Neural crest cell (in vitro differentiated cells): ENCODE data around the gene FAF1. TPM values are rescaled to one million over a fixed set of nuclear protein-coding genes. Genes with fewer than 3 reads are reported as not detected.
"Not testable (repeated sequence)": the region's sequence is repeated elsewhere in the genome, so short reads cannot be mapped to it uniquely, and the experiment has no call there.

Source experiments
- DNase-seq: peaks from one replicate; pipeline ENCODE4 v3.0.0; 2021; ENCODE audit warnings: low read depth, mixed read lengths, low spot score
- H3K27ac Mint-ChIP-seq: one replicate; pipeline ENCODE4 v1.8.0; 2021; ENCODE audit warnings: mild to moderate bottlenecking, mixed read lengths; ENCODE audit not compliant: unreplicated experiment
- H3K27me3 Mint-ChIP-seq: 2 replicates; pipeline ENCODE4 v1.8.0; 2021; ENCODE audit warnings: low read depth, mild to moderate bottlenecking, mixed read lengths
- H3K36me3 Mint-ChIP-seq: 2 replicates; pipeline ENCODE4 v1.8.0; 2021; ENCODE audit warnings: low read depth, mild to moderate bottlenecking, mixed read lengths
- H3K4me1 Mint-ChIP-seq: 2 replicates; pipeline ENCODE4 v1.8.0; 2021; ENCODE audit warnings: mixed read lengths
- H3K4me3 Mint-ChIP-seq: one replicate; pipeline ENCODE4 v1.8.0; 2021; ENCODE audit warnings: mild to moderate bottlenecking, mixed read lengths
- H3K9me3 Mint-ChIP-seq: 2 replicates; pipeline ENCODE4 v1.8.0; 2021; ENCODE audit warnings: mixed read lengths
- total RNA-seq: library from RNA; stranded (reverse); gene quantifications from 2 replicates; pipeline ENCODE4 v1.2.1, GENCODE V29; 2021
- TF ChIP-seq, protein P1 (sequence below): fragments of 200-600 bp; sonication (generic); conservative IDR thresholded peaks from 2 replicates; pipeline ENCODE4 v1.5.0; 2021; ENCODE audit warnings: antibody characterized with exemption, mild to moderate bottlenecking

The FAF1 gene
- total RNA-seq, 1 donor from 2014 or later, result 73.0 TPM

DNA sequence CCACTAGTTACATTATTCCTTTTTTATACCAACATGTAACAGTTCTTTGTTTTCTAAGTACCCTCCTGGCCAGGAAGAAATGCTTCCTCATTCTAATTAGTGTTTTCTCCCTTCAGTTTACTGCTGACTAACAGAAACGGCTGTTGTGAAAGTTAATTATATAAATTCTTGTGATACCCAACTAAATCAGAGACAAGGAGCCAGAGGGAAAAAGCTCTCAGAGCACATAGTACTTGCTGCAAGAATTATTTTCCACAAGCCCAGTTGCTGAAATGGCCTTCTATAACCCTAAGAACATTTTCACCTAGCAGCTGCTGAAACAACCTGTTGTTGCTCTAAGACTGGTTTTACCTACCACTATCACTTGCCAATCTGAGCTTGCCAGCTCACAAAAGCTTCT lies 82.4 kb downstream of the FAF1 start:
- no peaks in the 10 kb centered on the region for H3K9me3 Mint-ChIP-seq
- peaks cover 6% of the 10 kb centered on the region for H3K4me1 Mint-ChIP-seq
- H3K27ac Mint-ChIP-seq, result no peak overlapping the region
- no peaks in the 10 kb centered on the region for H3K27me3 Mint-ChIP-seq
- H3K36me3 Mint-ChIP-seq, result no peaks in the 10 kb centered on the region
- H3K4me3 Mint-ChIP-seq, result no peak overlapping the region
- no peak for DNase-seq
- TF ChIP-seq, protein P1, sequence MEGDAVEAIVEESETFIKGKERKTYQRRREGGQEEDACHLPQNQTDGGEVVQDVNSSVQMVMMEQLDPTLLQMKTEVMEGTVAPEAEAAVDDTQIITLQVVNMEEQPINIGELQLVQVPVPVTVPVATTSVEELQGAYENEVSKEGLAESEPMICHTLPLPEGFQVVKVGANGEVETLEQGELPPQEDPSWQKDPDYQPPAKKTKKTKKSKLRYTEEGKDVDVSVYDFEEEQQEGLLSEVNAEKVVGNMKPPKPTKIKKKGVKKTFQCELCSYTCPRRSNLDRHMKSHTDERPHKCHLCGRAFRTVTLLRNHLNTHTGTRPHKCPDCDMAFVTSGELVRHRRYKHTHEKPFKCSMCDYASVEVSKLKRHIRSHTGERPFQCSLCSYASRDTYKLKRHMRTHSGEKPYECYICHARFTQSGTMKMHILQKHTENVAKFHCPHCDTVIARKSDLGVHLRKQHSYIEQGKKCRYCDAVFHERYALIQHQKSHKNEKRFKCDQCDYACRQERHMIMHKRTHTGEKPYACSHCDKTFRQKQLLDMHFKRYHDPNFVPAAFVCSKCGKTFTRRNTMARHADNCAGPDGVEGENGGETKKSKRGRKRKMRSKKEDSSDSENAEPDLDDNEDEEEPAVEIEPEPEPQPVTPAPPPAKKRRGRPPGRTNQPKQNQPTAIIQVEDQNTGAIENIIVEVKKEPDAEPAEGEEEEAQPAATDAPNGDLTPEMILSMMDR, result no peak

DNA sequence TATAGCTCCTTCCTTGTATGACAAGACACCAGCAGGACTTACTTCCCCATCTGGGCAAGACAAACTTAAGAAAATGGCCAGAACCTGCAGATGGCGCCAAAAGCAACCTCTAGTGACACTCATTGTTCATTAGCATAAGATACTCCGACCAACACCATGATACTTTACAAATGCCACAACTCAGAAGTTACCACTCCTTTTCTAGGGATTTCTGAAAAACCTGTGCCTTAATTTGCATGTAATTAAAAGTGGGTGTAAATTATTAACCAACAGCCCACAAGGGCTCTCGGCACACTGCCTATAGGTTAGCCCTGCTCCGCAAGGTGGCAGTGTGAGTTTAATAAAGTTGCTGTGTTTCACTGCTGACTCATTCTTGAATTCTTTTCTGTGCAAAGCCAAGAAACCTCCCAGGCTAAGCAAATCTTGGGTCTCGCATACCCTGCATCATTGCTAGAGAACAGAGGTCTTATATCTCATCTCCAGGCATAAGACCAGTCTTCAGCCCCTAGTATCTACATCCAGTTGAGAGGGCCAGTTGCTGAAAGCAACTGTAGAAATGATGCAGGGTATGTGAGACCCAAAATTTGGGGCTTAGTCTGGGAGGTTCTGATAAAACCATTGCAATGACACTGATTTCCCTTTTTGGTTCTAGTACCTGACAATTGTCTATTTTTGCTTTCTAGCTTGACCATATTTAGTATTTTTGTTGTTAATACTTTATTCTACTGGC lies 86.4 kb downstream of the FAF1 start:
- H3K27ac Mint-ChIP-seq, result peak overlapping the region; percentile 59

DNA sequence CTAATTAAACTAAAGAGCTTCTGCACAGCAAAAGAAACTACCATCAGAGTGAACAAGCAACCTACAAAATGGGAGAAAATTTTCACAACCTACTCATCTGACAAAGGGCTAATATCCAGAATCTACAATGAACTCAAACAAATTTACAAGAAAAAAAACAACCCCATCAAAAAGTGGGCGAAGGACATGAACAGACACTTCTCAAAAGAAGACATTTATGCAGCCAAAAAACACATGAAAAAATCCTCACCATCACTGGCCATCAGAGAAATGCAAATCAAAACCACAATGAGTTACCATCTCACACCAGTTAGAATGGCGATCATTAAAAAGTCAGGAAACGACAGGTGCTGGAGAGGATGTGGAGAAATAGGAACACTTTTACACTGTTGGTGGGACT lies 95.2 kb downstream of the FAF1 start:
- peaks cover 37% of the 10 kb centered on the region for H3K9me3 Mint-ChIP-seq
- not testable (repeated sequence) for H3K4me3 Mint-ChIP-seq, H3K4me1 Mint-ChIP-seq

More for the DNA sequence above, 86.4 kb downstream of the FAF1 start:
- Mint-ChIP-seq H3K36me3 (no peaks in the 10 kb centered on the region), H3K27me3 (no peaks in the 10 kb centered on the region), H3K4me1 (peaks cover 6% of the 10 kb centered on the region), H3K9me3 (no peaks in the 10 kb centered on the region), H3K4me3 (peak overlapping the region; percentile 82)
- DNase-seq, result peak; percentile 67
- TF ChIP-seq, protein P1, result peak; percentile 80

DNA sequence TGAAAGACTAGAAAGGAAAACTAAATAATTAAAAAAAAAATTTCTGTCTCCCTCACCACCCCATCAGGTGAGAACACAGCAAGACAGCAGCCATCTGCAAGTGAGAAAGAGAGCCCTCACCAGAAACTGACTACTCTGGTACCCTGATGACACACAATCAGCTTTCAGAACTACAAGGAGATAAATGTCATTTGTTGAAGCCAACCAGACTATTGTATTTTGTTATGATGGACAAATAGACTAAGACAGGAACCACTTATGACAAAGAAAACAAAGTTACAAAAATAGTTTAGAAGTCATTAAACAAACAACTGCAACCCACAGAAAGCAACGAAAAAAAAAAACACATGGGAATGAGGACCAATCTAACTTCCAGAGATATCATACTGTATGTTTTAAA lies 98.3 kb downstream of the FAF1 start:
- Mint-ChIP-seq H3K36me3 (peaks cover 47% of the 10 kb centered on the region), H3K9me3 (peaks cover 32% of the 10 kb centered on the region), H3K27ac (no peak overlapping the region), H3K4me1 (no peaks in the 10 kb centered on the region), H3K4me3 (no peak overlapping the region), H3K27me3 (no peaks in the 10 kb centered on the region)
- TF ChIP-seq, protein P1, result no peak
- DNase-seq, result no peak

More for the DNA sequence above, 95.2 kb downstream of the FAF1 start:
- not testable (repeated sequence) for DNase-seq, H3K27me3 Mint-ChIP-seq, H3K27ac Mint-ChIP-seq
- peaks cover 51% of the 10 kb centered on the region for H3K36me3 Mint-ChIP-seq

DNA sequence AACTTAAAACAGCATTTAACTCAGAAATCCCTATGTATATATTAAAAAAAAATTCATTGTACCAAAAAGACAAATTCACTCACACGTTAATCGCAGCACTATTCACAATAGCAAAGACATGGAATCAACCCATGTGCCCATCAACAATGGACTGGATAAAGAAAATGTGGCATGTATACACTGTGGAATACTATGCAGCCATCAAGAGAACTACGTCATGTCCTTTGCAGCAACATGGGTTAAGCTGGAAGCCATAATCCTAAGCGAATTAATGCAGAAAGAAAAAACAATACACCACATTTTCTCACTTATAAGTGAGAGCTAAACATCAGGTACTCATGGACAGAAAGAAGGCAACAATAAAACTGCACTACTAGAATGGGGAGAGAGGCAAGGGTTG lies 99.4 kb downstream of the FAF1 start:
- no peak overlapping the region for H3K4me3 Mint-ChIP-seq

DNA sequence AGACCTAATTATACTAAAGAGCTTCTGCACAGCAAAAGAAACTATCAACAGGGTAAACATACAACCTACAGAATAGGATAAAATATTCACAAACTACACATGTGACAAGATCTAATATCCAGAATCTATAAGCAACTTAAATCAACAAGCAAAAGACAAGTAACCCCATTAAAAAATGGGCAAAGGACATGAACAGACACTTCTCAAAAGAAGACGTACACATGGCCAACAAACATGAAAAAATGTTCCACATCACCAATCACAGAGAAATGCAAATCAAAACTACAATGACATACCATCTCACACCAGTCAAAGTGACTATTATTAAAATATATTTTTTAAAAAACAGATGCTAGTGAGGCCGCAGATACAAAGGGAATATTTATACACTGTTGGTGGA lies 99.8 kb downstream of the FAF1 start:
- no peaks in the 10 kb centered on the region for H3K4me1 Mint-ChIP-seq
- TF ChIP-seq, protein P1, result no peak
- peaks cover 27% of the 10 kb centered on the region for H3K9me3 Mint-ChIP-seq
- H3K27me3 Mint-ChIP-seq, result no peaks in the 10 kb centered on the region
- no peak overlapping the region for H3K4me3 Mint-ChIP-seq
- no peak for DNase-seq
- H3K27ac Mint-ChIP-seq, result no peak overlapping the region
- H3K36me3 Mint-ChIP-seq, result peaks cover 36% of the 10 kb centered on the region

More for the DNA sequence above, 99.4 kb downstream of the FAF1 start:
- no peak for DNase-seq
- Mint-ChIP-seq H3K27ac (no peak overlapping the region), H3K9me3 (peaks cover 27% of the 10 kb centered on the region), H3K27me3 (no peaks in the 10 kb centered on the region), H3K4me1 (no peaks in the 10 kb centered on the region), H3K36me3 (peaks cover 36% of the 10 kb centered on the region)
- TF ChIP-seq, protein P1, result no peak
